ENCODE measurements around the gene PPP4R2. TPM values are rescaled to one million over a fixed set of nuclear protein-coding genes. Genes with fewer than 3 reads are reported as not detected.

PPP4R2 gene
- total and polyA plus RNA-seq, 2 donors (not counting 3 experiments of a cell fraction or from before 2014, with no cell fraction given): 6.5 to 74.4 TPM

DNA sequence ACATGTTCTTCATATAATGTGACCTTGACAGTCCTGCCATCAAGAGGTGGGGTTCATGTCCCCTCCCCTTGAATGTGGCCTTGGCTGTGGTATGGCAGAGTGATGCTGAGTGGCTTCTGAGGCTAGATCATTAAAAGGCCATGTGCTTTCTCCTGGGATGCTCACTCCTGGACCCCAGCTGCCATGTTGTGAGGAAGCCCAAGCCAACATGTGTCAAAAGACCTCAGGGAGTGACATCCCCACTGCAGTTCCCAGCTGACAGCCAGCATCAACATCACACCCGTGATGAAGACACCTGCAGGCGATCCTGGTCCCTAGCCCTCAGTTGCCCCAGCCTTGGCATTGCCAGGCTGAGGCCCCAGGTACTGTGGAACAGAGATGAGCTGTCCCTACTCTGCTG, 101.4 kb downstream of the PPP4R2 start:
- Histone ChIP-seq H3K27ac (ENCODE audit: insufficient read depth, low read depth, low read length) (no peak overlapping the region), H3K79me2 (ENCODE audit: control insufficient read depth, insufficient read depth, low read length) (no peaks in the 10 kb centered on the region), H3K36me3 (ENCODE audit: control insufficient read depth in 2 of 2, extremely low read depth in 1 of 2, insufficient read depth in 2 of 2, low read length in 2 of 2) (no peaks in the 10 kb centered on the region), H3K4me2 (ENCODE audit: insufficient read depth, low read length) (no peak overlapping the region), H2AFZ (ENCODE audit: low read depth, low read length) (no peak overlapping the region), H3K9me3 (replicated peaks; ENCODE audit: control insufficient read depth, insufficient read depth, low read length) (no peaks in the 10 kb centered on the region), H3K4me1 (ENCODE audit: control insufficient read depth, extremely low read depth, insufficient read depth, low read length) (peaks cover 5% of the 10 kb centered on the region), H3K4me3 (replicated peaks in 1 of 3; ENCODE audit: insufficient read depth in 1 of 3, low read depth in 1 of 3, low read length in 3 of 3) (no peak overlapping the region), H3K9me1 (replicated peaks; ENCODE audit: control insufficient read depth, extremely low read depth, insufficient read depth, low read length) (no peaks in the 10 kb centered on the region), H3K9ac (replicated peaks; ENCODE audit: extremely low read depth, insufficient read depth, low read length) (no peak overlapping the region), H3K27me3 (ENCODE audit: control insufficient read depth in 2 of 2, insufficient read depth in 2 of 2, low read length in 2 of 2) (no peaks in the 10 kb centered on the region), H4K20me1 (replicated peaks; ENCODE audit: control insufficient read depth, extremely low read depth, insufficient read depth, low read length) (no peaks in the 10 kb centered on the region)
- dilution Hi-C loops (cut with MboI; ENCODE audit: extremely low pct_ligation_motif_present, low sequenced_read_pairs): no loop called here
- ChIA-PET CTCF (interaction anchor here (1.0 kb wide), 1 partner anchor 12 kb away, joined by 3 read pairs; no protein-coding TSS in a partner anchor), POLR2A (no interaction called here)
- no peak for DNase-seq (ENCODE audit: low read depth, low spot score)
- no peak for FAIRE-seq
- intact Hi-C loops (cut with micrococcal nuclease): no loop called here
- BruUV-seq (replicated peaks): no TSS peak
- TF ChIP-seq, protein P1, sequence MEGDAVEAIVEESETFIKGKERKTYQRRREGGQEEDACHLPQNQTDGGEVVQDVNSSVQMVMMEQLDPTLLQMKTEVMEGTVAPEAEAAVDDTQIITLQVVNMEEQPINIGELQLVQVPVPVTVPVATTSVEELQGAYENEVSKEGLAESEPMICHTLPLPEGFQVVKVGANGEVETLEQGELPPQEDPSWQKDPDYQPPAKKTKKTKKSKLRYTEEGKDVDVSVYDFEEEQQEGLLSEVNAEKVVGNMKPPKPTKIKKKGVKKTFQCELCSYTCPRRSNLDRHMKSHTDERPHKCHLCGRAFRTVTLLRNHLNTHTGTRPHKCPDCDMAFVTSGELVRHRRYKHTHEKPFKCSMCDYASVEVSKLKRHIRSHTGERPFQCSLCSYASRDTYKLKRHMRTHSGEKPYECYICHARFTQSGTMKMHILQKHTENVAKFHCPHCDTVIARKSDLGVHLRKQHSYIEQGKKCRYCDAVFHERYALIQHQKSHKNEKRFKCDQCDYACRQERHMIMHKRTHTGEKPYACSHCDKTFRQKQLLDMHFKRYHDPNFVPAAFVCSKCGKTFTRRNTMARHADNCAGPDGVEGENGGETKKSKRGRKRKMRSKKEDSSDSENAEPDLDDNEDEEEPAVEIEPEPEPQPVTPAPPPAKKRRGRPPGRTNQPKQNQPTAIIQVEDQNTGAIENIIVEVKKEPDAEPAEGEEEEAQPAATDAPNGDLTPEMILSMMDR (IDR thresholded peaks at IDR 0.05; ENCODE audit: extremely low read depth in 1 of 2, insufficient read depth in 1 of 2, low read depth in 1 of 2, low read length in 2 of 2): no peak
- TF ChIP-seq GATA2 (IDR thresholded peaks at IDR 0.05; ENCODE audit: insufficient read depth, insufficient read length, low read depth, low read length) (no peak), MYC (IDR thresholded peaks at IDR 0.05; ENCODE audit: low read depth, low read length) (no peak), POLR2AphosphoS5 (IDR thresholded peaks at IDR 0.05; ENCODE audit: insufficient read depth, low read depth, low read length) (no peak), FOS (IDR thresholded peaks at IDR 0.05; ENCODE audit: borderline replicate concordance, insufficient read depth, low read length) (no peak), POLR2A (IDR thresholded peaks at IDR 0.05; ENCODE audit: low read depth, low read length) (no peak), EZH2 (IDR thresholded peaks at IDR 0.05; ENCODE audit: borderline replicate concordance, low read depth, low read length, severe bottlenecking) (no peak), MAX (IDR thresholded peaks at IDR 0.05; ENCODE audit: insufficient read depth, insufficient read length) (no peak), JUN (IDR thresholded peaks at IDR 0.05; ENCODE audit: borderline replicate concordance, insufficient read depth, insufficient read length, low read depth) (no peak)

Data from endothelial cell of umbilical vein (primary cell).